Measurements from ENCODE around the gene RFX5. TPM values are rescaled to one million over a fixed set of nuclear protein-coding genes. Genes with fewer than 3 reads are reported as not detected.

RFX5 gene
- total and polyA plus RNA-seq, 2 experiments from 2014 or later = 13.3 to 44.5 TPM

GRCh38 chr1:151373196-151373595 is 26.1 kb upstream of the RFX5 start (continued):
- TF ChIP-seq EZH2 (IDR thresholded peaks at IDR 0.05; ENCODE audit: low read depth, unreplicated experiment) (no peak), ETS1 (IDR thresholded peaks at IDR 0.05) (no peak), ZNF114 (CRISPR knock-in tag; IDR thresholded peaks at IDR 0.05) (no peak), CTCF (conservative IDR thresholded peaks at IDR 0.05; ENCODE audit: low read depth in 2 of 2) (no peak), CREB1 (CRISPR knock-in tag; IDR thresholded peaks at IDR 0.05; ENCODE audit: low read depth) (no peak), EZH2phosphoT487 (IDR thresholded peaks at IDR 0.05; ENCODE audit: unreplicated experiment) (no peak), STAT1 (IDR thresholded peaks at IDR 0.05; ENCODE audit: unreplicated experiment) (no peak), NANOG (IDR thresholded peaks at IDR 0.05; ENCODE audit: borderline replicate concordance) (no peak), POLR2AphosphoS5 (IDR thresholded peaks at IDR 0.05; ENCODE audit: low read depth) (no peak), JUNB (IDR thresholded peaks at IDR 0.05; ENCODE audit: unreplicated experiment) (no peak), REST (IDR thresholded peaks at IDR 0.05; ENCODE audit: unreplicated experiment) (no peak)

- H3K36me3 Mint-ChIP-seq (ENCODE audit: low read depth) = peaks cover 3% of the 10 kb centered on the region; the same call in 1 of the 3 replicates
- H3K4me1 Mint-ChIP-seq = peaks cover 27% of the 10 kb centered on the region
- H3K4me2 ChIP-seq = peak within 1 kb of the TSS; percentile 69
- peak within 1 kb of the TSS; percentile 42 for H3K4me3 ChIP-seq
- peaks cover 16% of the 10 kb centered on the region for H3K4me1 ChIP-seq (ENCODE audit: insufficient read depth)
- peak within 1 kb of the TSS; percentile 70 for H3K4me3 Mint-ChIP-seq
- peak within 1 kb of the TSS; percentile 83 for H3K27ac Mint-ChIP-seq
- peak within 1 kb of the TSS; percentile 67 for H2AFZ ChIP-seq
- H3F3A ChIP-seq (replicated peaks; ENCODE audit: low read depth) = no peaks in the 10 kb centered on the region
- no peaks in the 10 kb centered on the region for H3K27me3 ChIP-seq (ENCODE audit: insufficient read depth)
- peak; percentile 87 for ATAC-seq
- TF ChIP-seq REST (IDR thresholded peaks at IDR 0.05; ENCODE audit: unreplicated experiment) (no peak), STAT1 (IDR thresholded peaks at IDR 0.05; ENCODE audit: unreplicated experiment) (no peak), POLR2AphosphoS5 (IDR thresholded peaks at IDR 0.05; ENCODE audit: low read depth) (peak; percentile 60)
- H4K20me1 ChIP-seq (replicated peaks; ENCODE audit: insufficient read depth) = no peaks in the 10 kb centered on the region
- peak; percentile 89 for DNase-seq (ENCODE audit: low spot score)
- no peak within 1 kb of the TSS for H3K27ac ChIP-seq (ENCODE audit: low read depth)
- no peaks in the 10 kb centered on the region for H3K36me3 ChIP-seq (ENCODE audit: insufficient read depth)
- no peaks in the 10 kb centered on the region; the same call in 2 of the 3 replicates for H3K9me3 Mint-ChIP-seq
- H3K9me2 ChIP-seq (ENCODE audit: insufficient read depth) = no peaks in the 10 kb centered on the region
- H3K27me3 Mint-ChIP-seq (ENCODE audit: insufficient read depth, low read depth, poor library complexity) = peaks cover 16% of the 10 kb centered on the region
- no peaks in the 10 kb centered on the region for H3K79me2 ChIP-seq (replicated peaks; ENCODE audit: insufficient read depth)
Observed at GRCh38 chr1:151372058-151372934, 25.2 kb upstream of the RFX5 start, which contains the start of gene SELENBP1. SELENBP1 (minus strand) TSS chr1:151372705; CDS start chr1:151372641, 64 bp downstream.
